Measurements from ENCODE around the gene FZD4.

GRCh38 chr11:87002918-87003317 is 47.7 kb upstream of the FZD4 start:
- TF ChIP-seq CTCF (IDR thresholded peaks at IDR 0.05; ENCODE audit: extremely low read depth in 1 of 2, insufficient read depth in 1 of 2, low read depth in 1 of 2, low read length in 2 of 2) = no peak
- no peak for TF ChIP-seq MAX (IDR thresholded peaks at IDR 0.05; ENCODE audit: insufficient read depth, insufficient read length)
- TF ChIP-seq POLR2A (IDR thresholded peaks at IDR 0.05; ENCODE audit: low read depth, low read length) = no peak
- TF ChIP-seq POLR2AphosphoS5 (IDR thresholded peaks at IDR 0.05; ENCODE audit: insufficient read depth, low read depth, low read length) = no peak
- no peak for TF ChIP-seq JUN (IDR thresholded peaks at IDR 0.05; ENCODE audit: borderline replicate concordance, insufficient read depth, insufficient read length, low read depth)
